Tibial nerve (tissue), 4 donors: Measurements from ENCODE around the gene PRKCB.

ENCODE experiments used
- CTCF ChIP-seq, 5 experiments: fragments of 200-600 bp in 3 of 5; fragments of 450-650 bp in 2 of 5; sonication (generic) in 3 of 5; IDR thresholded peaks; one replicate each; pipeline ENCODE4 v1.5.1; 2016 to 2019; ENCODE audit warnings: antibody characterized with exemption in 5 of 5, mild to moderate bottlenecking in 3 of 5, moderate library complexity in 2 of 5
- EP300 ChIP-seq, 2 donors: sonication (generic); formaldehyde crosslinking; IDR thresholded peaks; one replicate each; pipeline ENCODE4 v1.6.1; 2017; ENCODE audit warnings: antibody characterized with exemption in 2 of 2, mild to moderate bottlenecking in 1 of 2
- POLR2A ChIP-seq, 2 donors: fragments of 450-650 bp; IDR thresholded peaks; one replicate each; pipeline ENCODE4 v1.6.1; 2017; ENCODE audit warnings: antibody characterized with exemption in 2 of 2, mild to moderate bottlenecking in 2 of 2, moderate library complexity in 2 of 2

- no peak for TF ChIP-seq CTCF (IDR thresholded peaks at IDR 0.05)
- TF ChIP-seq POLR2A (IDR thresholded peaks at IDR 0.05): no peak
- TF ChIP-seq EP300 (IDR thresholded peaks at IDR 0.05): no peak
Measured at GRCh38 chr16:23914946-23915530, 79.3 kb downstream of the PRKCB start.
